ENCODE measurements around the gene RAB10.
A peak's percentile ranks its signal among the peaks of the same experiment; 100 is the strongest.
"Not testable (repeated sequence)": the region's sequence is repeated elsewhere in the genome, so short reads cannot be mapped to it uniquely, and the experiment has no call there.

RAB10 gene

GRCh38 chr2:26164641-26165211 is 130.8 kb downstream of the RAB10 start:
- no peak for DNase-seq

- no peak for DNase-seq
These were observed 131.5 kb downstream of the RAB10 start for GRCh38 chr2:26165403-26165802.

- DNase-seq: not testable (repeated sequence)
These were observed 132.7 kb downstream of the RAB10 start for GRCh38 chr2:26166541-26166940.

- no peak for DNase-seq
These were observed 134.9 kb downstream of the RAB10 start for GRCh38 chr2:26168785-26169184.

GRCh38 chr2:26169226-26169625 is 135.3 kb downstream of the RAB10 start:
- no peak for DNase-seq

GRCh38 chr2:26169681-26170414 is 136.0 kb downstream of the RAB10 start:
- no peak for DNase-seq

GRCh38 chr2:26170795-26171194 is 136.9 kb downstream of the RAB10 start:
- DNase-seq: no peak

GRCh38 chr2:26172189-26172870 is 138.4 kb downstream of the RAB10 start:
- DNase-seq: no peak

GRCh38 chr2:26172871-26173775 is 139.2 kb downstream of the RAB10 start, which contains the start of gene GAREM2:
GAREM2 (plus strand) TSS chr2:26173088; CDS start chr2:26173221, 133 bp downstream.
- no peak for DNase-seq

GRCh38 chr2:26173776-26174482 is 140.0 kb downstream of the RAB10 start:
- DNase-seq: no peak

GRCh38 chr2:26174691-26175465 is 141.0 kb downstream of the RAB10 start:
- DNase-seq: no peak

GRCh38 chr2:26175466-26176278 is 141.8 kb downstream of the RAB10 start:
- no peak for DNase-seq

- no peak for DNase-seq
These were observed 142.4 kb downstream of the RAB10 start for GRCh38 chr2:26176279-26176615.

GRCh38 chr2:26177122-26177521 is 143.2 kb downstream of the RAB10 start:
- DNase-seq: no peak

GRCh38 chr2:26178246-26178645 is 144.4 kb downstream of the RAB10 start:
- no peak for DNase-seq

- DNase-seq: peak in 1 of 2 donors; percentile 16
These were observed 145.0 kb downstream of the RAB10 start for GRCh38 chr2:26178746-26179436.

GRCh38 chr2:26179446-26179913 is 145.6 kb downstream of the RAB10 start:
- no peak for DNase-seq

GRCh38 chr2:26182441-26182840 is 148.6 kb downstream of the RAB10 start:
- DNase-seq: no peak

- no peak for DNase-seq
These were observed 149.2 kb downstream of the RAB10 start for GRCh38 chr2:26182887-26183630.

Data from inflammatory macrophage treated with lipopolysaccharide for 1 hour (primary cell).